Stimulated activated naive B cell treated with anti-CD40 and anti-IgM and Interleukin-4, amounts not matched to agents 10 μg/mL and 1 μg/mL and 100 μg/mL, for 72 hours (primary cell): ENCODE results near the gene JTB.

Source experiments
- ATAC-seq, 2 donors: fragments of 150-1000 bp; cut with Tn5 transposase; replicated peaks; 2 replicates each; pipeline ENCODE4 v1.10.0; 2021; ENCODE audit warnings: moderate library complexity in 1 of 2
- DNase-seq: peaks from one replicate; pipeline ENCODE4 v3.0.0; 2021
- H3K27ac Mint-ChIP-seq: one replicate; pipeline ENCODE4 v1.8.0; 2022; ENCODE audit warnings: mild to moderate bottlenecking, mixed read lengths
- H3K27me3 Mint-ChIP-seq, 2 donors: one replicate each; pipeline ENCODE4 v1.8.0; 2022; ENCODE audit warnings: mixed read lengths in 2 of 2
- H3K36me3 Mint-ChIP-seq, 2 donors: one replicate each; pipeline ENCODE4 v1.8.0; 2022; ENCODE audit warnings: mixed read lengths in 2 of 2, mild to moderate bottlenecking in 1 of 2
- H3K4me1 Mint-ChIP-seq, 2 donors: one replicate each; pipeline ENCODE4 v1.8.0; 2022; ENCODE audit warnings: mixed read lengths in 2 of 2, mild to moderate bottlenecking in 1 of 2
- H3K4me3 Mint-ChIP-seq, 2 donors: one replicate each; pipeline ENCODE4 v1.8.0; 2022; ENCODE audit warnings: mild to moderate bottlenecking in 2 of 2, mixed read lengths in 2 of 2, moderate library complexity in 1 of 2
- H3K9me3 Mint-ChIP-seq, 2 donors: one replicate each; pipeline ENCODE4 v1.8.0; 2022; ENCODE audit warnings: mixed read lengths in 2 of 2, mild to moderate bottlenecking in 1 of 2

JTB gene

DNA sequence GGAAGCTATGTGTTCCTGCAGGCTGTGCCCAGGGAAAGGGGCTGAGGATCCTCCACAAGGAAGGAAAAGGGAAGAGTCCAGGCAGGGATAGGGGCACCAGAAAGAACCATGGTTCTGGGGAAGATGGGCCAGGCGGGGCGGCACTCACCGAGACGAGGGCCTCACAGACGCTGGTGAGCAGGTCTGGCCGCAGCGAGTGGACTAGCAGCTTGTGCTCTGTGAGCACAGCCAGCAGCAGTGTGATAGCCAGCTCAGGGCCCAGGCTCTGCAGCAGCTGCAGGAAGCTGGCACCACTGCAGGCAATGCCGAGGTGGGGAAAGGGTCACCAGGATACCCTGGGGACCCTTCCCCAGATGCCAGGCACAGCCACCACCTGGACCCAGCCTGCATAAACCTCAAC is 36.7 kb downstream of the JTB start:
- Mint-ChIP-seq H3K4me3 (no peak overlapping the region), H3K9me3 (no peaks in the 10 kb centered on the region), H3K27me3 (no peaks in the 10 kb centered on the region), H3K4me1 (peaks cover 42 to 58% of the 10 kb centered on the region in 2 donors), H3K36me3 (peaks cover 72 to 88% of the 10 kb centered on the region in 2 donors), H3K27ac (peak overlapping the region; percentile 72)
- no peak for ATAC-seq
- no peak for DNase-seq

DNA sequence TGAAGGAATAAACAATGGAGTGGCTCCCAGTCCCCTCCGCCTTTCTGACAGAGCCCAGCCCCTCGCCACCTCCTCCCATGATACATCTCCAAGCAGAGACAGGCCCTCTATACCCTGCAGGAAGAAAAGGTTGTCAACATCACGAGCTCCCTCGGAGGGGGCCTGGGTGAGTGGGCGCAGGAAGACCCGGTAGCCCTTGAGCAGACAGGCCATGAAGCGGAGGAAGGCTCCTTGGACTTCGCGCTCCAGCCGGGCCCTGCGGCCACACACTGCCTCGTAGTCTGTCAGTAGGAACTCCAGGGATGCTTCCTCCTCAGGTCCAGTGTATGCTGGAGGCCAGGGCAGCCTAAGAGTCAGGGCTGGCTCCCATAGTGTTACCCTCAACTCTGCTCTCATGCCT is 38.0 kb downstream of the JTB start:
- H3K9me3 Mint-ChIP-seq = no peaks in the 10 kb centered on the region
- ATAC-seq = no peak
- H3K27me3 Mint-ChIP-seq = no peaks in the 10 kb centered on the region
- no peak overlapping the region for H3K27ac Mint-ChIP-seq
- H3K36me3 Mint-ChIP-seq = peaks cover 67 to 81% of the 10 kb centered on the region in 2 donors
- DNase-seq = no peak
- H3K4me1 Mint-ChIP-seq = peaks cover 36 to 51% of the 10 kb centered on the region in 2 donors
- H3K4me3 Mint-ChIP-seq = no peak overlapping the region

DNA sequence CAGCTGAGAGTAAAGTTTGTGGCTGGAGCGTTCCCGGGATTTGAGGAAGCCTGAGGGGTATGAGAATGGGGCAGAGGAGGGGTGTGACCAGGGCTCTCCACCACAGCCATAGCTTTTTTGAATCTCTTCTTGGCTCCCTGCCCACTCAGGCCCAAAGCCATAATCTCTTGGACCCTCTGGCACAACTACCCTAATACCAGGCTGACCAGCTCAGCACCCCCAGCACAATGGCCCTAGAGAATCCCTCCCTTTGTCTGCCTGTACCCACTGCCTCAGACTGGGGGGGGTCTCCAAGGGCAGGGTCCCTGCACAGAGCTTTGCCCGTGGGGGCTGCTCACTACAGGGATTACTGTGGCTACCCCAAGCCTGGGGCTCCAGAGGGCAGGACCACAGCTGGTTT is 38.5 kb downstream of the JTB start:
- Mint-ChIP-seq H3K27ac (no peak overlapping the region), H3K4me3 (no peak overlapping the region), H3K9me3 (no peaks in the 10 kb centered on the region), H3K36me3 (peaks cover 66 to 79% of the 10 kb centered on the region in 2 donors), H3K27me3 (no peaks in the 10 kb centered on the region), H3K4me1 (peaks cover 36 to 48% of the 10 kb centered on the region in 2 donors)
- DNase-seq = no peak
- no peak for ATAC-seq

DNA sequence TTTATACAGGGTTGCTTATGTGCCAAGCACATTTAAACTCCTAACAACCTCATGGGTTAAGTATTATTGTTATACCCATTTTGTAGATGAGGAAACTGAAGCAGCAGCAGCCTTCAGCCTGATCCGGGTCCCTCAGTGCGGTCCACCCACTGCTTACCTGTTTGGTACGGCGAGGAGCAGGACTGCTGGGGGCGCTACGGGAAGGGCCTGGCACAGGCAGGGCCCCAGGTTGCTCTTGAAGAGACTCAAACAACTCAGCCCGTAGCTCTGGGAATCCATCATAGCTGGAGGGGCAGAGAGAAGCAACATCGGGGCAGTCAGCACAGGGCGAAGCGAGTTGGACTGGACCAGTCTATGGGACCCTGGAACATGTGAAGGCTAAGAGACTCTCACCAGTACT is 40.1 kb downstream of the JTB start:
- Mint-ChIP-seq H3K4me3 (no peak overlapping the region), H3K27me3 (no peaks in the 10 kb centered on the region), H3K9me3 (no peaks in the 10 kb centered on the region), H3K4me1 (peaks cover 22 to 36% of the 10 kb centered on the region in 2 donors), H3K36me3 (peaks cover 61 to 75% of the 10 kb centered on the region in 2 donors), H3K27ac (peak overlapping the region; percentile 59)
- ATAC-seq (no peak), DNase-seq (no peak)

DNA sequence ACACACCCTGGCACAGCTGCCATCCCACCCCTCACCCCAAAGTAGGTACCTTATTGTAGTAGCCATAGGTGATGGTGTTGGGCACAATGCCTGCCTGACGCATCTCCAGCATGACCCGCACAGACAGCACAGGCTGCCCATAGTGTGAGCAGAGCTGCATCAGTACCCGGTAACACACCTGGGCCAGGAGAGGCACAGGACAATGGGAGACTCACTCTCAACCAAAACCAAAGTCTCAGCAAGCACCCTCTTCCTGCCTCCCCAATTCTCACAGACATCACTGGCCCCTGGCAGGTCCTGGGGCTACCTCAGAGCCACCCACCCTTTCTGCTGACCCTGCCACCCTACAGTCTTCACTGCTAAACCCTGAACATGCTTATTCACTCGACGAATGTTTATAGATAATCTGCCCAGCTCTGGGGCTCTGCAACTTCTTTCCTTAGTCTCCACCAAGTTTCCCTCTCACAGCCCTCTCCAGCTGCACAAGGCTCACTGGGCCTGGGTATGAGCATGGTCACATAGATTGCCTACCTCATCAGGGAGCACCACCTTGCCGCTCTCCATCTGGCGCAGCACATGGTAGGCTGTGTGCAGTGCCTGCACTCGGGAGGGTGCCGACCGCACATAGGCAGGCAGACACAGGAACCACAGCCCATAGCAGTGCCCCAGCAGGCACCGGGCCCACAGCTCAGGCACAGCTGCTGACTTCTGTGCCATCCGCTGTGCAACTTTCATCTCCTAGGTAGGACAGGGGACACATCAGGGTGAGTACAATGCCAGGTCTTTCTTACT is 41.3 kb downstream of the JTB start:
- no peak overlapping the region for H3K4me3 Mint-ChIP-seq
- peak overlapping the region; percentile 76 for H3K27ac Mint-ChIP-seq
- DNase-seq (no peak), ATAC-seq (no peak)
- H3K36me3 Mint-ChIP-seq = peaks cover 64 to 72% of the 10 kb centered on the region in 2 donors
- no peaks in the 10 kb centered on the region for H3K27me3 Mint-ChIP-seq
- H3K9me3 Mint-ChIP-seq = no peaks in the 10 kb centered on the region
- H3K4me1 Mint-ChIP-seq = peaks cover 18 to 38% of the 10 kb centered on the region in 2 donors

DNA sequence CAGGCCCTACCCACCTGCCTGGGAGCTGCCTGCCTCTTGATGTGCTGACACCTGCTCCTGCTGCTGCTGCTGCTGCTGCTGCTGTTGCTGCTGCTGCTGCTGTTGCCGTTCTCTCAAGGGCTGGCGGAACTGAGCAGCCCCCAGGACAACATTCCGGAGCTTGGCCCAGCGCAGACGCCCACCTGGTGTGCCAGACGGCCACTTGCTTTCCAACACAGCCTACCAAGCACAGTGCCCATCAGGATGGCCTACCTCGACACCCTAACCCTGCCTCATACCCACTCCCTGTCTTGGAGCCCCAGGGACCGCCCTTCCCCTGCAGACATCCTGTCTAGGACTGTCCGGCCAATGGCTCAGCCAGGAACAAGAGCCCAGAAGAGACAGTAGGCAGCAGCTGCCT is 42.7 kb downstream of the JTB start:
- peaks cover 59 to 69% of the 10 kb centered on the region in 2 donors for H3K36me3 Mint-ChIP-seq
- H3K4me1 Mint-ChIP-seq = peaks cover 13 to 26% of the 10 kb centered on the region in 2 donors
- no peaks in the 10 kb centered on the region for H3K9me3 Mint-ChIP-seq
- no peak for DNase-seq
- H3K4me3 Mint-ChIP-seq = no peak overlapping the region
- no peaks in the 10 kb centered on the region for H3K27me3 Mint-ChIP-seq
- ATAC-seq = no peak
- no peak overlapping the region for H3K27ac Mint-ChIP-seq

DNA sequence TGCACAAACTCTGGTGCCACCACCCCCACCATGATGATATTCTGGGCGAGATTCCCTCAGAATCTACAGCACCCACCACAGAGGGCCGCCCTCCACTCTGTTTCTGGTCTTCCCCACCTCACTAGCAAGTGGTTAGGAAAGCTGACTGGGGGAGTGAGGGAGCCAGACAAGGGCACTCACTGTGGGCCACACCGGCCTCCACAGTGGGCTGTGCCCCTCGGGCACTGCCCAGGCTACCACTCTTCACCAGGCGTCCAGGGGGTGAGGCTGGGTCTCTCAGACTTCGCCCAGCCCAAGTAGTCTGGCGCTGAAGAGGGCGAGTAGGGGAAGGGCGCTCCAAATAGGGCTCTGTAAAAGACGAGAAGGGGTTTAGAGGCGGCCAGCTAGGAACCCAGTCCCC is 43.5 kb downstream of the JTB start:
- H3K4me3 Mint-ChIP-seq = no peak overlapping the region
- peaks cover 15 to 23% of the 10 kb centered on the region in 2 donors for H3K4me1 Mint-ChIP-seq
- H3K9me3 Mint-ChIP-seq = no peaks in the 10 kb centered on the region
- peak overlapping the region; percentile 53 for H3K27ac Mint-ChIP-seq
- no peak for ATAC-seq
- DNase-seq = no peak
- H3K36me3 Mint-ChIP-seq = peaks cover 56 to 65% of the 10 kb centered on the region in 2 donors
- no peaks in the 10 kb centered on the region for H3K27me3 Mint-ChIP-seq

DNA sequence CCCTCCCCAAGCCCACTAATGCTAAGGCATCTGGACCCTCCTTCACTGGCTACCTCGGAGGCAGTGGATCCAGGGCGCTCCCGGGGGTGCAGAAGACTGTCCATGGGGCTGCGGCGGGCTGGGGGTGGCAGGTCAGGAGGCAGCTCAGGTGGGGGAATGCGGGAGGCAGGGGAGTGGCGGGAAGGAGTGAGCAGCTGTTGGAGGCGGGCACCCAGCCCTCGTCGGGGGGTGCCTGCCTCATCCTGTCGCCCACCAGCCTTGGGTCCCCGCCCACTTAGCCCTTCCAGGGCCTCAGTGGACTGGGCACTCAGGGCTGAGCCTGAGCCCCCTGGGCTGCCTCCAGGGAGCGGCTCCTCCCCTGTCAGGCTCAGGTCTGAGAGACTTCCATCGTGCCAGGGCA is 44.0 kb downstream of the JTB start:
- Mint-ChIP-seq H3K27ac (no peak overlapping the region), H3K36me3 (peaks cover 57 to 64% of the 10 kb centered on the region in 2 donors)
- DNase-seq = no peak

DNA sequence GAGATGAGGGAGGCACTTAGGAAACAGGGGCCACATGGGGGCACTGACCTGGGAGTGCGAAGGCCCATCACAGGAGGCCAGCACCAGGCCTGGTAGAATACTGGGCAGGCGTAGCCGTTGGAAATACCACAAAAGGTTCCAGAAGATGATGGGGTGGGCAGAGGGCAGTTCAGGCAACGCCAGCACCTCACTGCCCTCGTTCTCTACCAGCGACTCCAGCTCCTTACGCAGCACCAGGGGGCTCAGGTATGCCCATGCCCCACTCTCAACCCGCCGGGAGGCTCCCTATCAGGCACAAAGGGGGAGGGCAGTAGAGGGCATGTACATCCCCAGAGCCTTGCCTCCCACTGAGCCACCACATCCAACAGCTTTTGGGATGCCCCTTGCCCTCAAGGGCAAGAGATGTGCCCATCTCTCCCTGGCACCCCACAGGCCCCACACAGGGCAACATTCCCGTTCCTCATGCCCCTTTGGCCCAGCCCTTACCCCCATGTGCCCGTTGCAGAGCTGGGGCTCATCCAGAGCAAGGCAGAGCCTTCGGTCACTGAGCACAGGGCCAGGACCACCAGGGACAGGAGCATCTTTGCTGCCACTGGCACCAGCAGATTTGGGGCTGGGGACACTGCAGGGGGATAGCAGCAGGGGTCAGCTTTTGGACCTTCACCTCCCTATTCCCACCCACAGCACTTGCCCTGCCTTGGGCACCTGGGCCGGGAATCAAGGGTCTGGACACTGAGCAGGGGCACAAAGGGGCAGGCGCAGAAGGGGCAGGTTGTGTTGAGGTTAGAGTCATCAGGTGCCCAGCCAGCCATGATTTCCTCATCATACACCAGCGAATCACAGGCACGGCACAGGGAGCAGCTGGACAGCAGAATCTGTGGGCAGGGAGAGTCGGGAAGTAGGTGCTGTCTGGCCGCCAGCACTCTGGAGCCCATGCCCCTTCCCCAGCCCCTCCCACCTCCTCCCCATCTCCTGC is 45.0 kb downstream of the JTB start:
- H3K36me3 Mint-ChIP-seq = peaks cover 51 to 62% of the 10 kb centered on the region in 2 donors

More for the DNA sequence above, 44.0 kb downstream of the JTB start:
- Mint-ChIP-seq H3K4me1 (peaks cover 21 to 26% of the 10 kb centered on the region in 2 donors), H3K4me3 (no peak overlapping the region), H3K27me3 (no peaks in the 10 kb centered on the region), H3K9me3 (no peaks in the 10 kb centered on the region)
- ATAC-seq = no peak

DNA sequence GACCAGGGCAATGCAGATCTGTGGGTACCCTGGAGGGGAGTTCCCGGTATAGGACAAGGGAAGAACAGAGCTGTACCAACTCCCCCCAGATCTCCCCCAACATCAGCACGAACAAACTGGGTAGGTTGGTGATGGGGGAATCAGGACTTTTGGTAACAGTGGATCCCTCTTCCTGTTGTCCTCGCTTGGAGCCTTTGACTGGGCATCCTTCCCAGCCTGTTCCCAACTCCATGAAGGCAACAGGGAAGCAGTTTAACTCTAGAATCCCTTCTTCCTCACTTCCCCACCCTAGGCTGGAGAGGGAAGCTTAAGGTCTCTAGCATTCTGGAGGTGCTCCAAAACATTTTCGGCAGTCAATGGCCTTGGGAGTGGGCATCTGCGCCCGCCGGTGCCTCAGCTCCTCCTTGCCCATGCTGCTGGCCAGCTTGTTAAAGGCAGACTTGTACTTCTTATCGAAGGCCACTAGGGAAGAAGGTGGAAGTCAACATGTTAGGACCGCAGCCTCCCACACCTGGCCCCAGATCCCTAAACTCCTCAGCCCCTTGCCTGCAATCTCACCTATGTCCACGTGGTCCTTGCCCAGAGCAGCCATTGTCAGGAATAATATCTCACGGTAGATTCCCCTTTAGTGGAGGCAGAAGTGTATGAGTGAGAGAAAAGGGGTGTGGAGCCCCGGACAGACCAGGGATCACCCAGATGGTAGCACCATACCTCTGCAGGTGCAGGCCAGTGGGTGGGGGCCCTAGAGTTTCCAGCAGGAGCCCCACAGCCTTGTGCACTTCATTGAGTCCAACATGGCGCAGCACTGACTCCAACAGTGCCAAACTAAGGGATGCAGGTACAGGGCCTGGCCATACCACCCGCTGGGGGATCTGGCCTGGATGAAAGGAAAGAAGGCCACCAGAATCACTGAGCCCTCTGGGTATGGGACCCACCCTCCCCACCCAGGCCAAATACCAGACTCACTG is 47.2 kb downstream of the JTB start:
- peaks cover 36 to 48% of the 10 kb centered on the region in 2 donors for H3K36me3 Mint-ChIP-seq
- H3K27me3 Mint-ChIP-seq = no peaks in the 10 kb centered on the region
- H3K9me3 Mint-ChIP-seq = no peaks in the 10 kb centered on the region
- H3K4me1 Mint-ChIP-seq = peaks cover 19 to 33% of the 10 kb centered on the region in 2 donors
- ATAC-seq (no peak), DNase-seq (no peak)
- H3K27ac Mint-ChIP-seq = peak overlapping the region; percentile 25
- H3K4me3 Mint-ChIP-seq = no peak overlapping the region

More for the DNA sequence above, 45.0 kb downstream of the JTB start:
- DNase-seq (no peak), ATAC-seq (no peak)
- peaks cover 25 to 33% of the 10 kb centered on the region in 2 donors for H3K4me1 Mint-ChIP-seq
- peak overlapping the region; percentile 81 for H3K27ac Mint-ChIP-seq
- no peak overlapping the region for H3K4me3 Mint-ChIP-seq
- no peaks in the 10 kb centered on the region for H3K9me3 Mint-ChIP-seq
- no peaks in the 10 kb centered on the region for H3K27me3 Mint-ChIP-seq

DNA sequence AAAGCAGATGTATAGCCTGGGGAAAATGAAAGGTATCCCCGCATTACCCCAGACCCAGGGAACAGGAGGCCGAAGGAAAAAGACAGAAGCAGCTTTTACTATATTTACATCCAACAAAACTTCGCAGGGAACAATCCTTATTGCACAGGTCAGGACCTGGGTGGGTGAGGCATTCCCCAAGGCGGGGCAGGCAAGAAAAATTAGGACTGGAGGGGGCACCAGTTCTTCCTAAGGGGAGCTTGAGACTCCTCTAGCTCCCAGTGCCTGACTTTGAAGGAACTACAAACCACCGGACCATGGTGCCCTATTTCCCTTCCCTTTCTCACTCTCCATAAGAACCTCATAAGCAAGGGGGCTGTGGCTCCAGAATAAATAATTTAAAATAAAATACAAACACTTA is 48.0 kb downstream of the JTB start:
- no peak overlapping the region for H3K4me3 Mint-ChIP-seq
- H3K9me3 Mint-ChIP-seq = no peaks in the 10 kb centered on the region
- no peaks in the 10 kb centered on the region for H3K27me3 Mint-ChIP-seq
- peaks cover 18 to 30% of the 10 kb centered on the region in 2 donors for H3K4me1 Mint-ChIP-seq
- peak overlapping the region; percentile 95 for H3K27ac Mint-ChIP-seq
- peaks cover 31 to 41% of the 10 kb centered on the region in 2 donors for H3K36me3 Mint-ChIP-seq
- ATAC-seq (no peak), DNase-seq (no peak)

DNA sequence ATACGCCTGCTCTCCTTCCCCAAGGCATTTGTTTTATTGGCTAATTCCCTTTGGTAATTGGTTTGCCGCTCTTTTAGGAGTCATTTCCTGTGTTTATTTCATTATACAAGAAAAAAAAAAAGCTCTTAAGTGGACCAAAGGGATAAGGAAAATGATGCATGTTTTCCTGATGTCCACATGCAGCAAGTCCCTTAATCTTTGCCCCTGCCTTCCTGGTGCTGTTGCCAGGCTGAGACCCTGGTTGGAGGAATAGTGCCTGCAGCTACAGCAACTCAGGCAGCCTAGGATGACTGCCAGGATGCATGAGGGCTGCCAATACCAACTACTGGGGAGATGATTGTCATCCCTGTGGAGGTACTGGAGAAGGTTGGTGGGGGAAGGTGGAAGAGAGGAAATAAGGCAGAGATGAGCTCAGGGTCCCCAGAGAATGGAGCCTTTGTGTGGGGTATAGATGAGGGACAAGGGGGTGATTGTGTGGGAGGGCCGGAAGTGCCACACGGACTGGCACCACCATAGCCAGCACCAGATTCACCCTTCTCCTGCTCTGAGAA is 48.6 kb downstream of the JTB start:
- peaks cover 26 to 38% of the 10 kb centered on the region in 2 donors for H3K36me3 Mint-ChIP-seq
- no peaks in the 10 kb centered on the region for H3K27me3 Mint-ChIP-seq
- H3K4me3 Mint-ChIP-seq = no peak overlapping the region
- DNase-seq = no peak
- H3K4me1 Mint-ChIP-seq = peaks cover 16 to 32% of the 10 kb centered on the region in 2 donors
- H3K27ac Mint-ChIP-seq = peak overlapping the region; percentile 95
- no peaks in the 10 kb centered on the region for H3K9me3 Mint-ChIP-seq
- ATAC-seq = no peak

DNA sequence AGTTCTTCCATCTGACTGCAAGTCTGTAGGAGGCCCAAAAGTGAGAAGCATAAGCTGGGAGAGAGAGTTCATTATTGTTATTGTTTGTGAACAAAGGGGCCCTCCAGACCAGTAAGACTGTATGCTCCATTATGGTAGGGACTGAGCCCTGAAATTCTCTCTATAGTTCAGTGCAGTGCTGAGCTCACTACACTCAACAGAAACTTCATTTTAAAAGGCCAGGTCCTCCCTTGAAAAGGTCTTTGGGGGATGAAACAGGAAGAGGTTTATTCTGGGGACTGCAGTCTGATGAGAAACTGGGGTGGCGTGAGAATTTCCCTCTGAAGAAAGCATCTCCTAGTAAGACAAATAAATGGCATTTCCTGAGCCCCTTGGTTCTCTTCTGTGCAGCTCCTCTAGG is 49.2 kb downstream of the JTB start:
- Mint-ChIP-seq H3K27ac (peak overlapping the region; percentile 95), H3K36me3 (peaks cover 24 to 36% of the 10 kb centered on the region in 2 donors), H3K4me3 (peak overlapping the region in 1 of 2 donors; percentile 39), H3K4me1 (peaks cover 16 to 32% of the 10 kb centered on the region in 2 donors), H3K9me3 (no peaks in the 10 kb centered on the region), H3K27me3 (no peaks in the 10 kb centered on the region)
- ATAC-seq (peak in 1 of 2 donors; percentile 69), DNase-seq (no peak)
